ENCODE results near the gene SLC6A8.

Gene SLC6A8

GRCh38 chrX:153734871-153735270, 47.1 kb downstream of the SLC6A8 start:
- CTCF ChIA-PET = no interaction called here
- POLR2A ChIA-PET = no interaction called here
- TF ChIP-seq HDGF (IDR thresholded peaks at IDR 0.05; ENCODE audit: borderline replicate concordance) (no peak), CTBP1 (IDR thresholded peaks at IDR 0.05; ENCODE audit: borderline replicate concordance) (no peak)
- no peak for DNase-seq (ENCODE audit: extremely low spot score)

GRCh38 chrX:153735274-153735673, 47.5 kb downstream of the SLC6A8 start:
- DNase-seq (ENCODE audit: extremely low spot score) = no peak
- POLR2A ChIA-PET = no interaction called here
- CTCF ChIA-PET = no interaction called here
- TF ChIP-seq TARDBP (IDR thresholded peaks at IDR 0.05) (no peak), CTBP1 (IDR thresholded peaks at IDR 0.05; ENCODE audit: borderline replicate concordance) (no peak), ARNT (IDR thresholded peaks at IDR 0.05) (no peak), BHLHE40 (IDR thresholded peaks at IDR 0.05; ENCODE audit: borderline replicate concordance) (no peak), SP1 (IDR thresholded peaks at IDR 0.05) (no peak), SUZ12 (IDR thresholded peaks at IDR 0.05) (no peak), FOXA1 (IDR thresholded peaks at IDR 0.05) (no peak), LEF1 (IDR thresholded peaks at IDR 0.05; ENCODE audit: borderline replicate concordance) (no peak), L3MBTL2 (conservative IDR thresholded peaks at IDR 0.05) (no peak), ELF4 (IDR thresholded peaks at IDR 0.05) (no peak), FOXK2 (IDR thresholded peaks at IDR 0.05) (no peak), PKNOX1 (IDR thresholded peaks at IDR 0.05) (no peak)

- CTCF ChIA-PET = no interaction called here
- TF ChIP-seq FOXK2 (IDR thresholded peaks at IDR 0.05) = no peak
- no peak for TF ChIP-seq TARDBP (IDR thresholded peaks at IDR 0.05)
- no peak for TF ChIP-seq SUZ12 (IDR thresholded peaks at IDR 0.05)
- TF ChIP-seq ZNF384 (IDR thresholded peaks at IDR 0.05) = no peak
- DNase-seq (ENCODE audit: extremely low spot score) = no peak
- POLR2A ChIA-PET = no interaction called here
Measured at GRCh38 chrX:153736071-153736820, 48.5 kb downstream of the SLC6A8 start.

- TF ChIP-seq FOXM1 (IDR thresholded peaks at IDR 0.05; ENCODE audit: borderline replicate concordance) = no peak
- no peak for TF ChIP-seq L3MBTL2 (conservative IDR thresholded peaks at IDR 0.05)
- no peak for TF ChIP-seq ZNF384 (IDR thresholded peaks at IDR 0.05)
- no peak for TF ChIP-seq SP1 (IDR thresholded peaks at IDR 0.05)
- no peak for TF ChIP-seq TARDBP (IDR thresholded peaks at IDR 0.05)
- no peak for TF ChIP-seq FOXA1 (IDR thresholded peaks at IDR 0.05)
- TF ChIP-seq SUZ12 (IDR thresholded peaks at IDR 0.05) = no peak
- no peak for TF ChIP-seq PKNOX1 (IDR thresholded peaks at IDR 0.05)
- TF ChIP-seq BHLHE40 (IDR thresholded peaks at IDR 0.05; ENCODE audit: borderline replicate concordance) = no peak
- TF ChIP-seq LEF1 (IDR thresholded peaks at IDR 0.05; ENCODE audit: borderline replicate concordance) = no peak
- TF ChIP-seq NFRKB (IDR thresholded peaks at IDR 0.05) = no peak
- no peak for TF ChIP-seq HDGF (IDR thresholded peaks at IDR 0.05; ENCODE audit: borderline replicate concordance)
- no peak for TF ChIP-seq ARNT (IDR thresholded peaks at IDR 0.05)
- no peak for TF ChIP-seq ELF4 (IDR thresholded peaks at IDR 0.05)
- TF ChIP-seq CTBP1 (IDR thresholded peaks at IDR 0.05; ENCODE audit: borderline replicate concordance) = no peak
- no peak for TF ChIP-seq FOXK2 (IDR thresholded peaks at IDR 0.05)
- DNase-seq (ENCODE audit: extremely low spot score) = no peak
- ChIA-PET POLR2A (no interaction called here), CTCF (no interaction called here)
Measured at GRCh38 chrX:153736871-153737441, 49.2 kb downstream of the SLC6A8 start.

GRCh38 chrX:153738056-153738605, 50.4 kb downstream of the SLC6A8 start:
- ChIA-PET POLR2A (no interaction called here), CTCF (no interaction called here)
- TF ChIP-seq FOXA1 (IDR thresholded peaks at IDR 0.05) (no peak), SP1 (IDR thresholded peaks at IDR 0.05) (no peak), NFRKB (IDR thresholded peaks at IDR 0.05) (no peak), PKNOX1 (IDR thresholded peaks at IDR 0.05) (no peak), FOXM1 (IDR thresholded peaks at IDR 0.05; ENCODE audit: borderline replicate concordance) (no peak), HDGF (IDR thresholded peaks at IDR 0.05; ENCODE audit: borderline replicate concordance) (no peak), L3MBTL2 (conservative IDR thresholded peaks at IDR 0.05) (no peak), BHLHE40 (IDR thresholded peaks at IDR 0.05; ENCODE audit: borderline replicate concordance) (no peak), CTBP1 (IDR thresholded peaks at IDR 0.05; ENCODE audit: borderline replicate concordance) (no peak), LEF1 (IDR thresholded peaks at IDR 0.05; ENCODE audit: borderline replicate concordance) (no peak), ARNT (IDR thresholded peaks at IDR 0.05) (no peak), TARDBP (IDR thresholded peaks at IDR 0.05) (no peak)
- no peak for DNase-seq (ENCODE audit: extremely low spot score)

GRCh38 chrX:153739754-153740486, 52.2 kb downstream of the SLC6A8 start:
- POLR2A ChIA-PET = no interaction called here

More at GRCh38 chrX:153739754-153740486, 52.2 kb downstream of the SLC6A8 start:
- TF ChIP-seq FOXA1 (IDR thresholded peaks at IDR 0.05) (no peak), SP1 (IDR thresholded peaks at IDR 0.05) (no peak), ZNF384 (IDR thresholded peaks at IDR 0.05) (no peak), SUZ12 (IDR thresholded peaks at IDR 0.05) (no peak), FOXM1 (IDR thresholded peaks at IDR 0.05; ENCODE audit: borderline replicate concordance) (no peak), CTBP1 (IDR thresholded peaks at IDR 0.05; ENCODE audit: borderline replicate concordance) (no peak), LEF1 (IDR thresholded peaks at IDR 0.05; ENCODE audit: borderline replicate concordance) (no peak), NFRKB (IDR thresholded peaks at IDR 0.05) (no peak), BHLHE40 (IDR thresholded peaks at IDR 0.05; ENCODE audit: borderline replicate concordance) (no peak), L3MBTL2 (conservative IDR thresholded peaks at IDR 0.05) (no peak), ARNT (IDR thresholded peaks at IDR 0.05) (no peak), HDGF (IDR thresholded peaks at IDR 0.05; ENCODE audit: borderline replicate concordance) (no peak), ELF4 (IDR thresholded peaks at IDR 0.05) (no peak), TARDBP (IDR thresholded peaks at IDR 0.05) (no peak), PKNOX1 (IDR thresholded peaks at IDR 0.05) (no peak), FOXK2 (IDR thresholded peaks at IDR 0.05) (no peak)
- DNase-seq (ENCODE audit: extremely low spot score) = no peak
- CTCF ChIA-PET = no interaction called here

All from HEK293T (cell line).